Caco-2 (cell line): ENCODE measurements around the gene KRT5. TPM values are rescaled to one million over a fixed set of nuclear protein-coding genes. Genes with fewer than 3 reads are reported as not detected.

Experiments
- BruUV-seq: library from RNA; stranded (reverse); fragments of 400-500 nt; replicated peaks from 2 replicates; lab custom pipeline; 2021; lab: Mats Ljungman, UMichigan
- CTCF ChIA-PET: fragments of 300-600 bp; sonication (Branson Sonifier 250); formaldehyde crosslinking; loops from one replicate; lab custom pipeline; 2022; ENCODE audit warnings: antibody characterized with exemption; lab: Charles Lee
- POLR2A ChIA-PET: fragments of 300-600 bp; sonication (Branson Sonifier 250); formaldehyde crosslinking; loops from one replicate; lab custom pipeline; 2022; ENCODE audit warnings: antibody characterized with exemption; lab: Charles Lee
- DNase-seq, 2 experiments: peaks; one replicate each; pipeline versions ENCODE4 v3.0.0 to v3.0.0-alpha.2; 2020 to 2022
- H3K27me3 ChIP-seq: replicated peaks from 2 replicates; pipeline ENCODE4 v1.6.0; 2011; ENCODE audit warnings: low read length; ENCODE audit not compliant: control insufficient read depth, insufficient read depth
- H3K36me3 ChIP-seq: 2 replicates; pipeline ENCODE4 v1.5.1; 2011; ENCODE audit warnings: low read length; ENCODE audit not compliant: control insufficient read depth, insufficient read depth
- H3K4me1 ChIP-seq: fragments of 250-450 bp; sonication (Bioruptor Pico); 2 replicates; pipeline ENCODE4 v1.5.1; 2020; ENCODE audit warnings: mild to moderate bottlenecking
- H3K4me3 ChIP-seq: 2 replicates; pipeline ENCODE4 v1.5.1; 2011; ENCODE audit warnings: low read depth, mild to moderate bottlenecking, control low read depth, low read length
- H3K9me3 ChIP-seq: fragments of 250-450 bp; sonication (Bioruptor Pico); 2 replicates; pipeline ENCODE4 v1.5.1; 2020; ENCODE audit warnings: mild to moderate bottlenecking, moderate library complexity
- H3K27ac Mint-ChIP-seq: one replicate; pipeline ENCODE4 v1.8.0; 2022; ENCODE audit warnings: mixed read lengths; ENCODE audit not compliant: unreplicated experiment
- H3K27me3 Mint-ChIP-seq: one replicate; pipeline ENCODE4 v1.8.0; 2022; ENCODE audit warnings: mixed read lengths; ENCODE audit not compliant: insufficient read depth, unreplicated experiment
- H3K36me3 Mint-ChIP-seq: one replicate; pipeline ENCODE4 v1.8.0; 2022; ENCODE audit warnings: mild to moderate bottlenecking, mixed read lengths; ENCODE audit not compliant: insufficient read depth, unreplicated experiment
- H3K4me1 Mint-ChIP-seq: one replicate; pipeline ENCODE4 v1.8.0; 2022; ENCODE audit warnings: low read depth, mixed read lengths; ENCODE audit not compliant: unreplicated experiment
- H3K4me3 Mint-ChIP-seq: one replicate; pipeline ENCODE4 v1.8.0; 2022; ENCODE audit warnings: mild to moderate bottlenecking, moderate library complexity, mixed read lengths; ENCODE audit not compliant: unreplicated experiment
- H3K9me3 Mint-ChIP-seq: one replicate; pipeline ENCODE4 v1.8.0; 2022; ENCODE audit warnings: mixed read lengths; ENCODE audit not compliant: unreplicated experiment
- intact Hi-C: fragments of 100-400 bp; cut with micrococcal nuclease; formaldehyde crosslinking; loops from one replicate; pipeline ENCODE4 v1.10.0; 2022; ENCODE audit not compliant: unreplicated experiment
- total RNA-seq: library from RNA; stranded (reverse); gene quantifications from 2 replicates; pipeline ENCODE4 v1.2.3, GENCODE V29; 2022
- TF ChIP-seq, protein P1 (sequence below), 2 experiments: fragments of 200-600 bp in 1 of 2; IDR thresholded peaks; 1 replicate in 1 of 2; 2 replicates in 1 of 2; pipeline versions ENCODE4 v1.5.1 to v1.8.0; 2011 to 2022; ENCODE audit warnings: antibody characterized with exemption in 1 of 2, control low read depth in 1 of 2, inconsistent platforms in 1 of 2, low read depth in 1 of 2, low read length in 1 of 2, mild to moderate bottlenecking in 1 of 2, moderate library complexity in 1 of 2; ENCODE audit not compliant: insufficient read depth in 1 of 2, severe bottlenecking in 1 of 2, unreplicated experiment in 1 of 2

The KRT5 gene
- total RNA-seq, 1 experiment from 2014 or later, result 0.50 TPM

DNA sequence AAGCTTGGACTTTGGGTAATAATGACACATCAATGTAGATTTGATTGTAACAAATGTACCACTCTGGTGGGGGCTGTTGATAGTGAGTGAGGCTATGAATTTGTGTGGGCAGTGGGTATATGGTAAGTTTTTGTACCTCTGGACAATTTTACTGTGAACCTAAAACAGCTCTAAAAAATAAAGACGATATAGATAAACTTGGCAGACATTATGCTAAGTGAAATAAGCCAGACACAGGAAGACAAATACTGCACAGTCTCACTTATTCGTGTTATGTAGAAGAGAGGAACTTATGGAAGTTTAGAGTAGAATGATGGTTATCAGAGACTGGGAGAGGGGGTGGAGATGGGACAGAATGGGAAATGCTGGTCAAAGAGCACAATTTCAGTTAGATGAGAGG is 55.3 kb downstream of the KRT5 start:
- no peaks in the 10 kb centered on the region for H3K36me3 ChIP-seq
- H3K9me3 Mint-ChIP-seq, result no peaks in the 10 kb centered on the region
- no peak overlapping the region for H3K4me3 Mint-ChIP-seq
- H3K27me3 ChIP-seq, result no peaks in the 10 kb centered on the region
- no peaks in the 10 kb centered on the region for H3K36me3 Mint-ChIP-seq
- intact Hi-C loops, result loop anchor here (5.0 kb wide), 1 partner anchor 68 kb away; no protein-coding TSS in a partner anchor
- H3K4me1 Mint-ChIP-seq, result no peaks in the 10 kb centered on the region
- H3K4me3 ChIP-seq, result no peak overlapping the region
- no peak overlapping the region for H3K27ac Mint-ChIP-seq
- ChIA-PET CTCF (interaction anchor here (0.5 to 1.6 kb wide), 2 partner anchors 69 to 795 kb away, joined by 3 read pairs; no protein-coding TSS in a partner anchor), POLR2A (no interaction called here)
- no peaks in the 10 kb centered on the region for H3K9me3 ChIP-seq
- TF ChIP-seq, protein P1, sequence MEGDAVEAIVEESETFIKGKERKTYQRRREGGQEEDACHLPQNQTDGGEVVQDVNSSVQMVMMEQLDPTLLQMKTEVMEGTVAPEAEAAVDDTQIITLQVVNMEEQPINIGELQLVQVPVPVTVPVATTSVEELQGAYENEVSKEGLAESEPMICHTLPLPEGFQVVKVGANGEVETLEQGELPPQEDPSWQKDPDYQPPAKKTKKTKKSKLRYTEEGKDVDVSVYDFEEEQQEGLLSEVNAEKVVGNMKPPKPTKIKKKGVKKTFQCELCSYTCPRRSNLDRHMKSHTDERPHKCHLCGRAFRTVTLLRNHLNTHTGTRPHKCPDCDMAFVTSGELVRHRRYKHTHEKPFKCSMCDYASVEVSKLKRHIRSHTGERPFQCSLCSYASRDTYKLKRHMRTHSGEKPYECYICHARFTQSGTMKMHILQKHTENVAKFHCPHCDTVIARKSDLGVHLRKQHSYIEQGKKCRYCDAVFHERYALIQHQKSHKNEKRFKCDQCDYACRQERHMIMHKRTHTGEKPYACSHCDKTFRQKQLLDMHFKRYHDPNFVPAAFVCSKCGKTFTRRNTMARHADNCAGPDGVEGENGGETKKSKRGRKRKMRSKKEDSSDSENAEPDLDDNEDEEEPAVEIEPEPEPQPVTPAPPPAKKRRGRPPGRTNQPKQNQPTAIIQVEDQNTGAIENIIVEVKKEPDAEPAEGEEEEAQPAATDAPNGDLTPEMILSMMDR (IDR thresholded peaks at IDR 0.05; ENCODE audit: insufficient read depth in 1 of 2, low read depth in 1 of 2, low read length in 1 of 2, severe bottlenecking in 1 of 2, unreplicated experiment in 1 of 2), result no peak
- DNase-seq, result no peak
- H3K4me1 ChIP-seq, result no peaks in the 10 kb centered on the region
- peaks cover 15% of the 10 kb centered on the region for H3K27me3 Mint-ChIP-seq
- no TSS peak for BruUV-seq

Other genes with a start within 250 kb of the KRT5 start
- gene KRT86, start 245.7 kb downstream of the KRT5 start, total RNA-seq, result not detected in 2 replicates
- gene KRT81, start 228.9 kb downstream of the KRT5 start, total RNA-seq, result 0.28 and 0.45 TPM in 2 replicates
- gene KRT83, start 199.0 kb downstream of the KRT5 start, total RNA-seq, result not detected in 2 replicates
- gene KRT85, start 152.9 kb downstream of the KRT5 start, total RNA-seq, result not detected in 2 replicates
- gene KRT84, start 134.7 kb downstream of the KRT5 start, total RNA-seq, result not detected in 2 replicates
- gene KRT82, start 114.1 kb downstream of the KRT5 start, total RNA-seq, result not detected in 2 replicates
- gene KRT75, start 86.0 kb downstream of the KRT5 start, total RNA-seq, result not detected in 2 replicates
- not detected in 2 replicates for gene KRT6B, start 68.2 kb downstream of the KRT5 start, total RNA-seq
- not detected in 2 replicates for gene KRT6C, start 46.6 kb downstream of the KRT5 start, total RNA-seq
- gene KRT6A, start 27.1 kb downstream of the KRT5 start, total RNA-seq, result 0.14 TPM in 1 of 2 replicates, not detected in the other
- gene KRT71, start 32.8 kb upstream of the KRT5 start, total RNA-seq, result 1.2 and 1.5 TPM in 2 replicates
- gene KRT74, start 53.4 kb upstream of the KRT5 start, total RNA-seq, result not detected in 2 replicates
- gene KRT72, start 81.1 kb upstream of the KRT5 start, total RNA-seq, result not detected in 2 replicates
- not detected in 2 replicates for gene KRT73, start 98.2 kb upstream of the KRT5 start, total RNA-seq
- not detected in 2 replicates for gene KRT2, start 131.8 kb upstream of the KRT5 start, total RNA-seq
- 0.20 TPM in 1 of 2 replicates, not detected in the other for gene KRT1, start 160.0 kb upstream of the KRT5 start, total RNA-seq
- gene KRT77, start 183.1 kb upstream of the KRT5 start, total RNA-seq, result not detected in 2 replicates